Kidney (tissue), 14 donors: Measurements from ENCODE around the gene FNDC1. TPM values are rescaled to one million over a fixed set of nuclear protein-coding genes. Genes with fewer than 3 reads are reported as not detected.

Experiments
- DNase-seq, 5 donors: peaks; one replicate each; pipeline ENCODE4 v3.0.0-alpha.2; 2013 to 2020
- FAIRE-seq: peaks from 2 replicates; lab custom pipeline; 2012; peaks lifted over from hg19 to GRCh38; lab: Jason Lieb, UNC
- H3K27ac ChIP-seq, 2 donors: one replicate each; pipeline ENCODE4 v1.7.0; 2013; ENCODE audit warnings: low read depth in 2 of 2, low read length in 2 of 2, inconsistent platforms in 1 of 2
- H3K27me3 ChIP-seq: one replicate; pipeline ENCODE4 v1.7.1; 2013; ENCODE audit warnings: low read length, inconsistent platforms; ENCODE audit not compliant: control insufficient read depth, insufficient read depth
- H3K36me3 ChIP-seq, 3 donors: one replicate each; pipeline versions ENCODE4 v1.7.0 to v1.7.1; 2013; ENCODE audit warnings: low read length in 3 of 3, control low read depth in 1 of 3, inconsistent platforms in 1 of 3; ENCODE audit not compliant: insufficient read depth in 3 of 3, control insufficient read depth in 2 of 3
- H3K4me1 ChIP-seq, 3 donors: one replicate each; pipeline versions ENCODE4 v1.7.0 to v1.7.1; 2013; ENCODE audit warnings: low read length in 3 of 3, inconsistent platforms in 1 of 3, low read depth in 1 of 3; ENCODE audit not compliant: control insufficient read depth in 2 of 3, insufficient read depth in 2 of 3
- H3K4me3 ChIP-seq, 3 donors: one replicate each; pipeline versions ENCODE4 v1.7.0 to v1.8.1; 2013; ENCODE audit warnings: low read length in 3 of 3, control low read depth in 1 of 3, inconsistent platforms in 1 of 3
- H3K9ac ChIP-seq, 3 donors: one replicate each; pipeline versions ENCODE4 v1.7.0 to v1.7.1; 2013; ENCODE audit warnings: low read length in 3 of 3, control low read depth in 1 of 3, inconsistent platforms in 1 of 3
- H3K9me3 ChIP-seq, 3 donors: one replicate each; pipeline versions ENCODE4 v1.7.0 to v1.7.1; 2013; ENCODE audit warnings: low read length in 3 of 3, control low read depth in 1 of 3, inconsistent platforms in 1 of 3; ENCODE audit not compliant: control insufficient read depth in 2 of 3, insufficient read depth in 1 of 3
- intact Hi-C: fragments of 100-400 bp; cut with DNase I; formaldehyde crosslinking; loops from one replicate; pipeline ENCODE4 v1.11.1; 2022
- polyA plus RNA-seq: library from polyadenylated mRNA; stranded (reverse); fragments of 350-450 nt; fragmentation: Illumina TruSeq; extraction: RNeasy Lipid Tissue Mini Kit (QIAGEN cat#74804); gene quantifications from one replicate; pipeline ENCODE4 v1.2.3, GENCODE V29; 2014; ENCODE audit warnings: low read depth, low replicate concordance; ENCODE audit not compliant: insufficient read depth
- total RNA-seq: library from RNA; stranded (reverse); fragmentation: NEBNext Ultra II Directional; extraction: Animal tissue kit (Norgen Biotek cat#: 25700); gene quantifications from one replicate; pipeline ENCODE4 v1.2.1, GENCODE V29; 2021
- TF ChIP-seq, protein P1 (sequence below): IDR thresholded peaks from 3 replicates; pipeline ENCODE4 v1.5.1; 2012; ENCODE audit warnings: mild to moderate bottlenecking, moderate library complexity, borderline replicate concordance; ENCODE audit not compliant: insufficient read depth; ENCODE audit errors: extremely low read depth
- donor health status: control.
- donor health status: control.
- donor health status: control.
- donor health status: control.
- donor health status: control.
- donor health status: DM: yes; HTN: yes; CAD: no.
- donor health status: Normal renal cell carcinoma (clear cell type).

Gene FNDC1
- total and polyA plus RNA-seq, 2 donors from 2014 or later, result 0.69 to 1.3 TPM

DNA sequence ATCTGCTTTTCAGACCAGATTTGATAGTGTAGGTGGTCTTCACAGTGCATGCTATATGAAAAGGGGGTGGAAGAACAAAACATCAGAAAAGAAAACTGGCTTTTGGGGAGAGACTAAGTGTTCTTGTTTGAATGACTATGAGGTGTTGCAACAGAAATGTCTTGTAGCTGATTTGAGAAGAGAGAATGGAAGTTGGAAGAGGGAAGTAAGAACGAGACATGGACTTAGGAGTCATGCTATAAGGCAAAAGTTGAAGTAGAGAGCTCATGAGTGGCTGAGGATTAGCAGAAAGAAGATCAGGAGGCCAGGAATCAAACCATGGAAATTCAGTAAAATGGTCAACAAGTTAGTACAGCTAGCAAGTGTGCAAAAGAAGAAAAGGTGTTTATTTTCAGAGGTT lies 32.1 kb downstream of the FNDC1 start:
- intact Hi-C loops, result no loop called here
- Histone ChIP-seq H3K27ac (no peak overlapping the region), H3K27me3 (no peaks in the 10 kb centered on the region), H3K4me1 (no peaks in the 10 kb centered on the region), H3K9me3 (no peaks in the 10 kb centered on the region), H3K4me3 (no peak overlapping the region), H3K9ac (no peak overlapping the region), H3K36me3 (no peaks in the 10 kb centered on the region)
- no peak for DNase-seq
- no peak for FAIRE-seq
- TF ChIP-seq, protein P1, sequence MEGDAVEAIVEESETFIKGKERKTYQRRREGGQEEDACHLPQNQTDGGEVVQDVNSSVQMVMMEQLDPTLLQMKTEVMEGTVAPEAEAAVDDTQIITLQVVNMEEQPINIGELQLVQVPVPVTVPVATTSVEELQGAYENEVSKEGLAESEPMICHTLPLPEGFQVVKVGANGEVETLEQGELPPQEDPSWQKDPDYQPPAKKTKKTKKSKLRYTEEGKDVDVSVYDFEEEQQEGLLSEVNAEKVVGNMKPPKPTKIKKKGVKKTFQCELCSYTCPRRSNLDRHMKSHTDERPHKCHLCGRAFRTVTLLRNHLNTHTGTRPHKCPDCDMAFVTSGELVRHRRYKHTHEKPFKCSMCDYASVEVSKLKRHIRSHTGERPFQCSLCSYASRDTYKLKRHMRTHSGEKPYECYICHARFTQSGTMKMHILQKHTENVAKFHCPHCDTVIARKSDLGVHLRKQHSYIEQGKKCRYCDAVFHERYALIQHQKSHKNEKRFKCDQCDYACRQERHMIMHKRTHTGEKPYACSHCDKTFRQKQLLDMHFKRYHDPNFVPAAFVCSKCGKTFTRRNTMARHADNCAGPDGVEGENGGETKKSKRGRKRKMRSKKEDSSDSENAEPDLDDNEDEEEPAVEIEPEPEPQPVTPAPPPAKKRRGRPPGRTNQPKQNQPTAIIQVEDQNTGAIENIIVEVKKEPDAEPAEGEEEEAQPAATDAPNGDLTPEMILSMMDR, result no peak

DNA sequence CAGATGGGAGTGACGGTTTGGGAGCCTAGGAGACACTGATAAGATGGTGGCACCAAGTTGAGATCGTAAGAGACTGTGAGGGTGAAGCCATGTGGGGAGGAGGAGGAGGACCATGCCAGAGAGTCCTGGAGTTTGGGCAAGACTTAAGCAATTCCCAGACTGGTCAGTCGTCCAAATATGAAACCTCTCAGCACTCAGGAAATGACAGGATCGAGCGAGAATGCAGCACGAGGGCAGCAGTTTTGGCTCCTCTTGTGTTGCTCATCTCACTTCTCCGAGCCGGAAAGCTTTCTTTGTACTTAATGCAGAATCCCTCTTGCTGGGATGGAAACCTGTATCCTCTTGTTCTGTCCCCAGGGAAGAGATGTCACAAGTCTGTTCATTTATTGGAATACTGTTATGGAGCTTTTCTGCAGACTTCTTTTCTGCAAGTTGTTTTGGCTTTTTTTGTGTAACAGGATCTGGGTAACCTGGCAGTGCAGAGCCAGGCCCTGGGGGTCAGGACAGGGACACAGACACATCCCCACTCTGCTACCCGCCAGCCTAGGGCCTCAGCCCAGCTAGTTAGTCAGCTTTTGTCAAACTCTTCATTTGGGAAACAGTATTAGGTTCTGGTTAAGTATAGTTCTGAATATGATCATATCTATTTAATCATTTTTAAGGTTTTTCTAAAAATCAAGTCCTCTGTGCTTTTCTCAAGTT lies 34.3 kb downstream of the FNDC1 start:
- FAIRE-seq, result no peak
- intact Hi-C loops, result no loop called here
- Histone ChIP-seq H3K9ac (no peak overlapping the region), H3K36me3 (no peaks in the 10 kb centered on the region), H3K27me3 (no peaks in the 10 kb centered on the region), H3K9me3 (no peaks in the 10 kb centered on the region), H3K4me3 (no peak overlapping the region), H3K4me1 (no peaks in the 10 kb centered on the region), H3K27ac (no peak overlapping the region)
- DNase-seq, result no peak
- TF ChIP-seq, protein P1, result no peak

DNA sequence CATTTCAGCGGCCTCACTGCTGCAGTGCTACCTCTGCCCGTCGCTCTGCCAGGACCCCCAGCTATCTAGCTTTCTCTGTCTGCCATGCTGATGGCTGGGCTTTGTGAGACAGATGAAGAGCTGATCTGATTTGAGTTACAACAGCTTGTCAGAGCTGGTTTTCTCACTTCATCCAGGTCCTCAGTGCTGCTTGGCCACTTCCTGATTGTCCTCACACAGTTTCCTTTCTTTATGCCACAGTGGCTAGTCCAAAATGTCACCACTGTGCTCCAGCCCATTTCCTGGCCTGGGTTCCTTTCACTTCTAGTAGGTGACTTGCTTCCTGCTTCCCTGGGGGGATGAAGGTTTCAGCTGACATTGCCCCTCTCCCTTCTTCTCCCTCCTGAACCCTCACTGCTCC lies 35.4 kb downstream of the FNDC1 start:
- Histone ChIP-seq H3K4me1 (no peaks in the 10 kb centered on the region), H3K9me3 (no peaks in the 10 kb centered on the region), H3K27me3 (no peaks in the 10 kb centered on the region), H3K36me3 (no peaks in the 10 kb centered on the region), H3K4me3 (no peak overlapping the region), H3K9ac (no peak overlapping the region), H3K27ac (no peak overlapping the region)
- DNase-seq (no peak), FAIRE-seq (no peak)
- intact Hi-C loops, result no loop called here
- TF ChIP-seq, protein P1, result no peak
